Natural killer cell treated with Interleukin-12 subunit alpha and Interleukin-12 subunit beta and Interleukin-15 and Interleukin-18, amount 100 ng/mL, for 72 hours (primary cell): ENCODE measurements around the gene ELMOD3. TPM values are rescaled to one million over a fixed set of nuclear protein-coding genes. Genes with fewer than 3 reads are reported as not detected.
"Not testable (repeated sequence)": the region's sequence is repeated elsewhere in the genome, so short reads cannot be mapped to it uniquely, and the experiment has no call there.

Source experiments
- ATAC-seq, 2 donors: fragments of 150-1000 bp; cut with Tn5 transposase in 1 of 2; sonication (Bioruptor Pico), chemical (Tn5 transposase) in 1 of 2; 2 replicates each; pipeline ENCODE4 v1.10.0; 2021
- DNase-seq: peaks from one replicate; pipeline ENCODE4 v3.0.0; 2022; ENCODE audit warnings: low spot score
- H3K27ac Mint-ChIP-seq, 2 donors: 1 replicate in 1 of 2; 2 replicates in 1 of 2; pipeline ENCODE4 v1.8.0; 2022; ENCODE audit warnings: mixed read lengths in 2 of 2, mild to moderate bottlenecking in 1 of 2, moderate library complexity in 1 of 2
- H3K27me3 Mint-ChIP-seq, 2 donors: 1 replicate in 1 of 2; 2 replicates in 1 of 2; pipeline ENCODE4 v1.8.0; 2022; ENCODE audit warnings: mixed read lengths in 2 of 2
- H3K36me3 Mint-ChIP-seq: one replicate; pipeline ENCODE4 v1.8.0; 2022; ENCODE audit warnings: mixed read lengths
- H3K4me1 Mint-ChIP-seq, 2 donors: 1 replicate in 1 of 2; 2 replicates in 1 of 2; pipeline ENCODE4 v1.8.0; 2022; ENCODE audit warnings: low read depth in 2 of 2, mixed read lengths in 2 of 2, mild to moderate bottlenecking in 1 of 2
- H3K4me3 Mint-ChIP-seq: one replicate; pipeline ENCODE4 v1.8.0; 2022; ENCODE audit warnings: mixed read lengths
- H3K9me3 Mint-ChIP-seq: 2 replicates; pipeline ENCODE4 v1.8.0; 2022; ENCODE audit warnings: mixed read lengths
- total RNA-seq, 2 donors: library from RNA; stranded (reverse); gene quantifications; one replicate each; pipeline ENCODE4 v1.2.3, GENCODE V29; 2022

The ELMOD3 gene
- total RNA-seq, 2 donors from 2014 or later: 19.8 to 19.9 TPM

GRCh38 chr2:85368921-85369320 lies 14.4 kb downstream of the ELMOD3 start:
- no peak for DNase-seq
- Mint-ChIP-seq H3K27ac (no peak overlapping the region), H3K27me3 (no peaks in the 10 kb centered on the region), H3K4me1 (no peaks in the 10 kb centered on the region), H3K4me3 (no peak overlapping the region), H3K9me3 (no peaks in the 10 kb centered on the region), H3K36me3 (peaks cover 3% of the 10 kb centered on the region)
- ATAC-seq: no peak

GRCh38 chr2:85369500-85369899 lies 14.9 kb downstream of the ELMOD3 start:
- H3K9me3 Mint-ChIP-seq: no peaks in the 10 kb centered on the region

GRCh38 chr2:85371045-85371444 lies 16.5 kb downstream of the ELMOD3 start:
- no peaks in the 10 kb centered on the region for H3K9me3 Mint-ChIP-seq
- ATAC-seq (no peak), DNase-seq (no peak)
- H3K4me3 Mint-ChIP-seq: no peak overlapping the region
- peaks cover 11% of the 10 kb centered on the region for H3K36me3 Mint-ChIP-seq
- H3K27ac Mint-ChIP-seq: no peak overlapping the region
- H3K4me1 Mint-ChIP-seq: no peaks in the 10 kb centered on the region
- no peaks in the 10 kb centered on the region for H3K27me3 Mint-ChIP-seq

More at GRCh38 chr2:85369500-85369899, 14.9 kb downstream of the ELMOD3 start:
- no peak for DNase-seq
- Mint-ChIP-seq H3K36me3 (peaks cover 5% of the 10 kb centered on the region), H3K27ac (no peak overlapping the region), H3K4me1 (no peaks in the 10 kb centered on the region), H3K27me3 (no peaks in the 10 kb centered on the region), H3K4me3 (no peak overlapping the region)
- ATAC-seq: no peak

GRCh38 chr2:85376291-85377065 lies 21.9 kb downstream of the ELMOD3 start:
- Mint-ChIP-seq H3K4me1 (no peaks in the 10 kb centered on the region), H3K27ac (no peak overlapping the region), H3K36me3 (peaks cover 39% of the 10 kb centered on the region), H3K9me3 (no peaks in the 10 kb centered on the region), H3K27me3 (no peaks in the 10 kb centered on the region), H3K4me3 (no peak overlapping the region)
- ATAC-seq (no peak), DNase-seq (no peak)

GRCh38 chr2:85377083-85377482 lies 22.5 kb downstream of the ELMOD3 start:
- no peak overlapping the region for H3K4me3 Mint-ChIP-seq
- H3K27ac Mint-ChIP-seq: no peak overlapping the region
- peaks cover 39% of the 10 kb centered on the region for H3K36me3 Mint-ChIP-seq
- no peaks in the 10 kb centered on the region for H3K9me3 Mint-ChIP-seq
- ATAC-seq: no peak
- no peak for DNase-seq
- no peaks in the 10 kb centered on the region for H3K27me3 Mint-ChIP-seq
- H3K4me1 Mint-ChIP-seq: no peaks in the 10 kb centered on the region

- DNase-seq: no peak
- H3K9me3 Mint-ChIP-seq: no peaks in the 10 kb centered on the region
- no peak overlapping the region for H3K4me3 Mint-ChIP-seq
- ATAC-seq: no peak
- H3K27me3 Mint-ChIP-seq: no peaks in the 10 kb centered on the region
- no peaks in the 10 kb centered on the region for H3K4me1 Mint-ChIP-seq
- no peak overlapping the region for H3K27ac Mint-ChIP-seq
- peaks cover 39% of the 10 kb centered on the region for H3K36me3 Mint-ChIP-seq
These were observed 23.7 kb downstream of the ELMOD3 start for GRCh38 chr2:85378257-85378656.

GRCh38 chr2:85380048-85380447 lies 25.5 kb downstream of the ELMOD3 start:
- no peak overlapping the region for H3K4me3 Mint-ChIP-seq
- H3K36me3 Mint-ChIP-seq: peaks cover 38% of the 10 kb centered on the region
- no peak for DNase-seq
- H3K27ac Mint-ChIP-seq: no peak overlapping the region
- H3K9me3 Mint-ChIP-seq: no peaks in the 10 kb centered on the region
- H3K4me1 Mint-ChIP-seq: no peaks in the 10 kb centered on the region
- no peak for ATAC-seq
- no peaks in the 10 kb centered on the region for H3K27me3 Mint-ChIP-seq

- not testable (repeated sequence) for H3K27ac Mint-ChIP-seq, DNase-seq, ATAC-seq, H3K4me3 Mint-ChIP-seq, H3K27me3 Mint-ChIP-seq, H3K4me1 Mint-ChIP-seq, H3K9me3 Mint-ChIP-seq
- H3K36me3 Mint-ChIP-seq: peaks cover 25% of the 10 kb centered on the region
These were observed 28.6 kb downstream of the ELMOD3 start for GRCh38 chr2:85383151-85383550.

GRCh38 chr2:85383850-85384249 lies 29.3 kb downstream of the ELMOD3 start:
- peaks cover 18% of the 10 kb centered on the region for H3K36me3 Mint-ChIP-seq

GRCh38 chr2:85385746-85386145 lies 31.2 kb downstream of the ELMOD3 start:
- no peak for ATAC-seq
- peak overlapping the region in 1 of 2 donors; percentile 17 for H3K27ac Mint-ChIP-seq
- H3K36me3 Mint-ChIP-seq: peaks cover 5% of the 10 kb centered on the region
- no peak for DNase-seq
- H3K9me3 Mint-ChIP-seq: no peaks in the 10 kb centered on the region
- no peaks in the 10 kb centered on the region for H3K4me1 Mint-ChIP-seq
- no peak overlapping the region for H3K4me3 Mint-ChIP-seq
- H3K27me3 Mint-ChIP-seq: no peaks in the 10 kb centered on the region

More at GRCh38 chr2:85383850-85384249, 29.3 kb downstream of the ELMOD3 start:
- DNase-seq (no peak), ATAC-seq (no peak)
- Mint-ChIP-seq H3K27me3 (no peaks in the 10 kb centered on the region), H3K9me3 (no peaks in the 10 kb centered on the region), H3K27ac (no peak overlapping the region), H3K4me1 (no peaks in the 10 kb centered on the region), H3K4me3 (no peak overlapping the region)

- no peaks in the 10 kb centered on the region for H3K9me3 Mint-ChIP-seq
- no peak for ATAC-seq
- DNase-seq: no peak
- H3K4me3 Mint-ChIP-seq: no peak overlapping the region
- no peaks in the 10 kb centered on the region for H3K4me1 Mint-ChIP-seq
- H3K36me3 Mint-ChIP-seq: peaks cover 5% of the 10 kb centered on the region
- H3K27ac Mint-ChIP-seq: no peak overlapping the region
- no peaks in the 10 kb centered on the region for H3K27me3 Mint-ChIP-seq
These were observed 33.2 kb downstream of the ELMOD3 start for GRCh38 chr2:85387754-85388153.

- no peaks in the 10 kb centered on the region for H3K9me3 Mint-ChIP-seq
- ATAC-seq (no peak), DNase-seq (no peak)
- H3K27ac Mint-ChIP-seq: peak overlapping the region in 1 of 2 donors; percentile 28
- peaks cover 0 to 2% of the 10 kb centered on the region in 2 donors for H3K4me1 Mint-ChIP-seq
- no peaks in the 10 kb centered on the region for H3K27me3 Mint-ChIP-seq
- no peak overlapping the region for H3K4me3 Mint-ChIP-seq
- no peaks in the 10 kb centered on the region for H3K36me3 Mint-ChIP-seq
These were observed 34.4 kb downstream of the ELMOD3 start for GRCh38 chr2:85388878-85389538.

- no peak overlapping the region for H3K27ac Mint-ChIP-seq
- H3K27me3 Mint-ChIP-seq: no peaks in the 10 kb centered on the region
- H3K36me3 Mint-ChIP-seq: no peaks in the 10 kb centered on the region
- peaks cover 0 to 3% of the 10 kb centered on the region in 2 donors for H3K4me1 Mint-ChIP-seq
- ATAC-seq: peak; percentile 63 to 79
- no peaks in the 10 kb centered on the region for H3K9me3 Mint-ChIP-seq
- DNase-seq: peak; percentile 70
- no peak overlapping the region for H3K4me3 Mint-ChIP-seq
These were observed 36.5 kb downstream of the ELMOD3 start for GRCh38 chr2:85390941-85391669.

- ATAC-seq (no peak), DNase-seq (no peak)
- Mint-ChIP-seq H3K4me3 (no peak overlapping the region), H3K9me3 (no peaks in the 10 kb centered on the region), H3K27me3 (no peaks in the 10 kb centered on the region), H3K4me1 (peaks cover 8 to 11% of the 10 kb centered on the region in 2 donors), H3K36me3 (no peaks in the 10 kb centered on the region), H3K27ac (no peak overlapping the region)
These were observed 39.3 kb downstream of the ELMOD3 start for GRCh38 chr2:85393836-85394235.
